ENCODE measurements around the gene GDI1. TPM values are rescaled to one million over a fixed set of nuclear protein-coding genes. Genes with fewer than 3 reads are reported as not detected.

Gene GDI1
- total and polyA plus RNA-seq, 2 experiments from 2014 or later, result 131 to 190 TPM

Other genes starting within 250 kb of the GDI1 start
- gene OPN1MW2, start 217.4 kb upstream of the GDI1 start, total RNA-seq, result not detected in 2 replicates
- not detected in 2 replicates for gene OPN1MW2, start 217.4 kb upstream of the GDI1 start, polyA plus RNA-seq
- not detected in 2 replicates for gene OPN1MW3, start 179.6 kb upstream of the GDI1 start, total RNA-seq
- gene OPN1MW3, start 179.6 kb upstream of the GDI1 start, polyA plus RNA-seq, result not detected in 2 replicates
- not detected in 2 replicates for gene TEX28, start 142.0 kb upstream of the GDI1 start, total RNA-seq
- not detected in 2 replicates for gene TEX28, start 142.0 kb upstream of the GDI1 start, polyA plus RNA-seq
- not detected in 2 replicates for gene TKTL1, start 141.4 kb upstream of the GDI1 start, total RNA-seq
- gene TKTL1, start 141.4 kb upstream of the GDI1 start, polyA plus RNA-seq, result not detected in 2 replicates
- gene FLNA, start 62.5 kb upstream of the GDI1 start, total RNA-seq, result 405 and 447 TPM in 2 replicates
- 250 and 341 TPM in 2 replicates for gene FLNA, start 62.5 kb upstream of the GDI1 start, polyA plus RNA-seq
- gene EMD, start 57.9 kb upstream of the GDI1 start, total RNA-seq, result 56.9 and 66.2 TPM in 2 replicates
- gene EMD, start 57.9 kb upstream of the GDI1 start, polyA plus RNA-seq, result 77.7 and 91.2 TPM in 2 replicates
- 2,299 and 4,006 TPM in 2 replicates for gene RPL10, start 38.8 kb upstream of the GDI1 start, total RNA-seq
- gene RPL10, start 38.8 kb upstream of the GDI1 start, polyA plus RNA-seq, result 1,000 and 1,150 TPM in 2 replicates
- gene DNASE1L1, start 27.9 kb upstream of the GDI1 start, total RNA-seq, result 34.3 and 40.4 TPM in 2 replicates
- 24.8 and 26.1 TPM in 2 replicates for gene DNASE1L1, start 27.9 kb upstream of the GDI1 start, polyA plus RNA-seq
- 37.4 and 52.1 TPM in 2 replicates for gene TAFAZZIN, start 25.6 kb upstream of the GDI1 start, total RNA-seq
- gene TAFAZZIN, start 25.6 kb upstream of the GDI1 start, polyA plus RNA-seq, result 59.7 and 65.0 TPM in 2 replicates
- 52.4 and 71.8 TPM in 2 replicates for gene ATP6AP1, start 8.5 kb upstream of the GDI1 start, total RNA-seq
- 132 and 155 TPM in 2 replicates for gene ATP6AP1, start 8.5 kb upstream of the GDI1 start, polyA plus RNA-seq
- 81.8 and 86.1 TPM in 2 replicates for gene FAM50A, start 7.0 kb downstream of the GDI1 start, total RNA-seq
- gene FAM50A, start 7.0 kb downstream of the GDI1 start, polyA plus RNA-seq, result 133 and 147 TPM in 2 replicates
- 13.6 and 13.7 TPM in 2 replicates for gene PLXNA3, start 21.1 kb downstream of the GDI1 start, total RNA-seq
- 23.3 and 27.4 TPM in 2 replicates for gene PLXNA3, start 21.1 kb downstream of the GDI1 start, polyA plus RNA-seq
- gene LAGE3, start 42.1 kb downstream of the GDI1 start, total RNA-seq, result 71.2 and 82.7 TPM in 2 replicates
- gene LAGE3, start 42.1 kb downstream of the GDI1 start, polyA plus RNA-seq, result 63.5 and 71.4 TPM in 2 replicates
- 65.2 and 103 TPM in 2 replicates for gene UBL4A, start 49.5 kb downstream of the GDI1 start, total RNA-seq
- 53.4 and 60.7 TPM in 2 replicates for gene UBL4A, start 49.5 kb downstream of the GDI1 start, polyA plus RNA-seq
- gene SLC10A3, start 53.5 kb downstream of the GDI1 start, total RNA-seq, result 31.1 and 47.3 TPM in 2 replicates
- 25.9 and 29.9 TPM in 2 replicates for gene SLC10A3, start 53.5 kb downstream of the GDI1 start, polyA plus RNA-seq
- 121 and 140 TPM in 2 replicates for gene FAM3A, start 79.1 kb downstream of the GDI1 start, total RNA-seq
- gene FAM3A, start 79.1 kb downstream of the GDI1 start, polyA plus RNA-seq, result 112 and 136 TPM in 2 replicates
- gene G6PD, start 109.7 kb downstream of the GDI1 start, total RNA-seq, result 30.7 and 36.0 TPM in 2 replicates
- 7.7 and 9.9 TPM in 2 replicates for gene G6PD, start 109.7 kb downstream of the GDI1 start, polyA plus RNA-seq
- 15.1 and 18.7 TPM in 2 replicates for gene IKBKG, start 110.5 kb downstream of the GDI1 start, total RNA-seq
- 13.6 and 23.5 TPM in 2 replicates for gene IKBKG, start 110.5 kb downstream of the GDI1 start, polyA plus RNA-seq
- gene CTAG1A, start 148.0 kb downstream of the GDI1 start, total RNA-seq, result not detected in 2 replicates
- gene CTAG1A, start 148.0 kb downstream of the GDI1 start, polyA plus RNA-seq, result not detected in 2 replicates
- not detected in 2 replicates for gene CTAG1B, start 182.1 kb downstream of the GDI1 start, total RNA-seq
- not detected in 2 replicates for gene CTAG1B, start 182.1 kb downstream of the GDI1 start, polyA plus RNA-seq
- not detected in 2 replicates for gene CTAG2, start 216.4 kb downstream of the GDI1 start, total RNA-seq
- gene CTAG2, start 216.4 kb downstream of the GDI1 start, polyA plus RNA-seq, result not detected in 2 replicates